NCI-H510A (cell line): Measurements from ENCODE around the gene TRMT6.

Experiments
- DNase-seq: peaks from one replicate; lab custom pipeline; 2025; lab: John Stamatoyannopoulos, UW

The TRMT6 gene

GRCh38 chr20:5950271-5951031 is at the start of gene TRMT6, which contains the start of gene MCM8:
TSS of gene TRMT6 (minus strand) at chr20:5950533. CDS start at chr20:5950405, 128 bp downstream.
TSS of gene MCM8 (plus strand) at chr20:5950652. CDS start at chr20:5952016, 1,364 bp downstream.
- DNase-seq: peak; percentile 99

- no peak for DNase-seq
These were observed 49.5 kb upstream of the TRMT6 start for GRCh38 chr20:5999783-6000182.

GRCh38 chr20:5996765-5997164 is 46.4 kb upstream of the TRMT6 start:
- DNase-seq: no peak

- no peak for DNase-seq
These were observed 41.5 kb upstream of the TRMT6 start for GRCh38 chr20:5991623-5992441.

GRCh38 chr20:5990946-5991345 is 40.6 kb upstream of the TRMT6 start:
- DNase-seq: no peak

GRCh38 chr20:5989539-5989938 is 39.2 kb upstream of the TRMT6 start:
- no peak for DNase-seq

GRCh38 chr20:5987383-5987782 is 37.0 kb upstream of the TRMT6 start:
- DNase-seq: no peak

- no peak for DNase-seq
These were observed 30.6 kb upstream of the TRMT6 start for GRCh38 chr20:5980720-5981538.

- DNase-seq: no peak
These were observed 29.5 kb upstream of the TRMT6 start for GRCh38 chr20:5979801-5980200.

- DNase-seq: no peak
These were observed 27.6 kb upstream of the TRMT6 start for GRCh38 chr20:5977975-5978374.

- no peak for DNase-seq
These were observed 26.9 kb upstream of the TRMT6 start for GRCh38 chr20:5977223-5977622.

- DNase-seq: no peak
These were observed 25.4 kb upstream of the TRMT6 start for GRCh38 chr20:5975778-5976177.

GRCh38 chr20:5974531-5974930 is 24.2 kb upstream of the TRMT6 start:
- no peak for DNase-seq

GRCh38 chr20:5973971-5974370 is 23.6 kb upstream of the TRMT6 start:
- no peak for DNase-seq

GRCh38 chr20:5973172-5973571 is 22.8 kb upstream of the TRMT6 start:
- DNase-seq: no peak

GRCh38 chr20:5971203-5971602 is 20.9 kb upstream of the TRMT6 start:
- DNase-seq: no peak

GRCh38 chr20:5970381-5970780 is 20.0 kb upstream of the TRMT6 start:
- no peak for DNase-seq

GRCh38 chr20:5969940-5970339 is 19.6 kb upstream of the TRMT6 start:
- no peak for DNase-seq

- DNase-seq: no peak
These were observed 19.1 kb upstream of the TRMT6 start for GRCh38 chr20:5969348-5969935.

- DNase-seq: no peak
These were observed 18.1 kb upstream of the TRMT6 start for GRCh38 chr20:5968462-5968861.

GRCh38 chr20:5967469-5967868 is 17.1 kb upstream of the TRMT6 start:
- no peak for DNase-seq

- DNase-seq: no peak
These were observed 426 bp downstream of the TRMT6 start for GRCh38 chr20:5949943-5950270.
